Thyroid gland (tissue), 4 donors: ENCODE measurements around the gene GTF2H3. TPM values are rescaled to one million over a fixed set of nuclear protein-coding genes. Genes with fewer than 3 reads are reported as not detected.

Experiments used
- DNase-seq, 2 donors: peaks; one replicate each; pipeline ENCODE4 v3.0.0-alpha.2; 2019
- H3K27ac ChIP-seq, 3 donors: fragments of 200-600 bp; sonication (generic); 1 replicate in 2 of 3; 2 replicates in 1 of 3; pipeline ENCODE4 v1.5.1; 2016 to 2019; ENCODE audit warnings: mild to moderate bottlenecking in 1 of 3, moderate library complexity in 1 of 3
- H3K27me3 ChIP-seq: fragments of 200-600 bp; sonication (generic); one replicate; pipeline ENCODE4 v1.5.1; 2019
- H3K36me3 ChIP-seq, 2 donors: fragments of 200-600 bp; sonication (generic); one replicate each; pipeline ENCODE4 v1.5.1; 2016 to 2019
- H3K4me1 ChIP-seq, 2 donors: fragments of 200-600 bp; sonication (generic); one replicate each; pipeline ENCODE4 v1.5.1; 2017 to 2019
- H3K4me3 ChIP-seq, 3 donors: fragments of 200-600 bp; sonication (generic); replicated peaks in 1 of 3; 1 replicate in 2 of 3; 2 replicates in 1 of 3; pipeline ENCODE4 v1.5.1; 2016; ENCODE audit warnings: mild to moderate bottlenecking in 1 of 3
- H3K9me3 ChIP-seq: fragments of 200-600 bp; sonication (generic); one replicate; pipeline ENCODE4 v1.5.1; 2017
- CTCF ChIP-seq, 6 experiments: fragments of 200-600 bp in 3 of 6; fragments of 450-650 bp in 3 of 6; sonication (generic) in 3 of 6; IDR thresholded peaks; one replicate each; pipeline ENCODE4 v1.5.1; 2016 to 2019; ENCODE audit warnings: antibody characterized with exemption in 6 of 6, mild to moderate bottlenecking in 2 of 6, inconsistent platforms in 1 of 6, moderate library complexity in 1 of 6
- POLR2A ChIP-seq, 2 donors: fragments of 450-650 bp; IDR thresholded peaks; one replicate each; pipeline ENCODE4 v1.6.1; 2017; ENCODE audit warnings: antibody characterized with exemption in 2 of 2, mild to moderate bottlenecking in 2 of 2, moderate library complexity in 1 of 2
- WGBS, 2 donors: methylation state at CpG; one replicate each; pipeline ENCODE4 v1.1.5; 2017; 5-methylcytosine and 5-hydroxymethylcytosine counted together
- intact Hi-C: fragments of 100-400 bp; cut with DNase I; formaldehyde crosslinking; loops from one replicate; pipeline ENCODE4 v1.15.1; 2023
- total RNA-seq, 4 donors: library from RNA; depleted of rRNA; stranded (reverse); fragments of >200 nt; gene quantifications; one replicate each; pipeline ENCODE4 v1.2.3, GENCODE V29; 2016

Gene GTF2H3
- total RNA-seq, 4 donors from 2014 or later, result 15.9 to 32.4 (median 31.1) TPM

GRCh38 chr12:123667771-123668170, 34.1 kb downstream of the GTF2H3 start:
- Histone ChIP-seq H3K9me3 (no peaks in the 10 kb centered on the region), H3K27ac (no peak overlapping the region), H3K27me3 (no peaks in the 10 kb centered on the region), H3K36me3 (no peaks in the 10 kb centered on the region), H3K4me1 (peaks cover 8 to 11% of the 10 kb centered on the region in 2 donors), H3K4me3 (no peak overlapping the region)
- intact Hi-C loops, result no loop called here
- no peak for TF ChIP-seq POLR2A (IDR thresholded peaks at IDR 0.05)
- TF ChIP-seq CTCF (IDR thresholded peaks at IDR 0.05), result no peak
- DNase-seq, result no peak
- WGBS, 2 donors, result 64 to 72% methylated on average over 8 of the region's 8 CpGs

GRCh38 chr12:123670882-123671728, 37.5 kb downstream of the GTF2H3 start, which contains the start of gene TCTN2:
Gene TCTN2 (plus strand): TSS chr12:123671113. CDS start chr12:123671241, 128 bp downstream.
- Histone ChIP-seq H3K27ac (peak within 1 kb of the TSS in 2 of 3 donors; percentile 10 to 14), H3K9me3 (no peaks in the 10 kb centered on the region), H3K36me3 (peaks cover 12 to 15% of the 10 kb centered on the region in 2 donors), H3K4me1 (peaks cover 8 to 11% of the 10 kb centered on the region in 2 donors), H3K27me3 (no peaks in the 10 kb centered on the region), H3K4me3 (peak within 1 kb of the TSS; percentile 38 to 83 (median 41))
- peak; percentile 96 to 97 for DNase-seq
- WGBS, 2 donors, result 1 to 3% methylated on average over 19 to 53 of the region's 53 CpGs
- TF ChIP-seq POLR2A (IDR thresholded peaks at IDR 0.05), result peak in 1 of 2 donors; percentile 69
- no peak for TF ChIP-seq CTCF (IDR thresholded peaks at IDR 0.05)
- intact Hi-C loops, result no loop called here

- Histone ChIP-seq H3K4me3 (peak overlapping the region in 1 of 3 donors; percentile 83), H3K4me1 (peaks cover 8 to 11% of the 10 kb centered on the region in 2 donors), H3K9me3 (no peaks in the 10 kb centered on the region), H3K27me3 (no peaks in the 10 kb centered on the region), H3K36me3 (peaks cover 12 to 16% of the 10 kb centered on the region in 2 donors), H3K27ac (no peak overlapping the region)
- DNase-seq, result peak; percentile 47 to 65
- intact Hi-C loops, result no loop called here
- 2 to 17% methylated on average over 6 of the region's 6 CpGs for WGBS, 2 donors
- TF ChIP-seq POLR2A (IDR thresholded peaks at IDR 0.05) (no peak), CTCF (IDR thresholded peaks at IDR 0.05) (no peak)
These were observed 38.2 kb downstream of the GTF2H3 start for GRCh38 chr12:123671876-123672275.

GRCh38 chr12:123675436-123675835, 41.8 kb downstream of the GTF2H3 start:
- WGBS, 2 donors, result 100% methylated on average over 1 of the region's 1 CpG
- H3K36me3 ChIP-seq, result peaks cover 12 to 33% of the 10 kb centered on the region in 2 donors
- TF ChIP-seq CTCF (IDR thresholded peaks at IDR 0.05) (no peak), POLR2A (IDR thresholded peaks at IDR 0.05) (no peak)
- DNase-seq, result no peak
- intact Hi-C loops, result no loop called here
- no peak overlapping the region for H3K27ac ChIP-seq
- no peak overlapping the region for H3K4me3 ChIP-seq
- peaks cover 8 to 11% of the 10 kb centered on the region in 2 donors for H3K4me1 ChIP-seq
- no peaks in the 10 kb centered on the region for H3K9me3 ChIP-seq
- no peaks in the 10 kb centered on the region for H3K27me3 ChIP-seq
